IPS-20b (cell line): ENCODE measurements around the gene COX10.

Source experiments
- H3K27ac ChIP-seq: one replicate; pipeline ENCODE4 v1.5.1; 2013; ENCODE audit warnings: low read length
- H3K27me3 ChIP-seq: 2 replicates; pipeline ENCODE4 v1.6.1; 2013; ENCODE audit warnings: mild to moderate bottlenecking, low read length, inconsistent platforms; ENCODE audit not compliant: insufficient read depth
- H3K36me3 ChIP-seq: 2 replicates; pipeline ENCODE4 v1.6.1; 2013; ENCODE audit warnings: low read depth, mild to moderate bottlenecking, inconsistent platforms, low read length, moderate library complexity; ENCODE audit not compliant: insufficient read depth
- H3K4me1 ChIP-seq: 2 replicates; pipeline ENCODE4 v1.6.1; 2013; ENCODE audit warnings: mild to moderate bottlenecking, control low read depth, inconsistent platforms, low read length, moderate library complexity; ENCODE audit not compliant: insufficient read depth
- H3K4me3 ChIP-seq: 2 replicates; pipeline ENCODE4 v1.5.1; 2013; ENCODE audit warnings: mild to moderate bottlenecking, low read length, inconsistent platforms
- H3K9ac ChIP-seq: 2 replicates; pipeline ENCODE4 v1.6.1; 2013; ENCODE audit warnings: low read depth, mild to moderate bottlenecking, inconsistent platforms, low read length, moderate library complexity
- H3K9me3 ChIP-seq: 2 replicates; pipeline ENCODE4 v1.6.1; 2013; ENCODE audit warnings: mild to moderate bottlenecking, low read depth, low read length, inconsistent platforms; ENCODE audit not compliant: insufficient read depth

COX10 gene

DNA sequence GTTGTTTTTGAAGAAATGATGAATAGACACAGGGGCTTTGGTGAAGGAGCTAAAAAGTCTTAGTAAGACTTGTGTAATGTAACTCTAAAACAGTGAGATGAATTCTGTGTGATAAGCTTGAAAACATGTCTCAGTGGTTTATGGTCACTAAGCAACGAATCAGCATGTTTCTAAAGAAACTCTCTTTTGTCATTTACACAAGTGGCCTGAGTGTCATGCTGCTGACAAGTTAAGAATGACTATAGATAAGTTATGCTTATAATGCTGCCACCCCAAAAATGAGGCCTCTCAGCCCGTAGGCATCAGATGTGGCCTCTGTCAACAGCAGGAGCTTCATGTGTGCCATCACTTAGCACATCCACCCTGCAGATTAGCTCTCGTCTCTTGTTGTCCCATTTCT is 8.7 kb downstream of the COX10 start:
- no peak overlapping the region for H3K4me3 ChIP-seq
- peaks cover 57% of the 10 kb centered on the region for H3K36me3 ChIP-seq
- no peaks in the 10 kb centered on the region for H3K27me3 ChIP-seq
- H3K9ac ChIP-seq: no peak overlapping the region
- no peaks in the 10 kb centered on the region for H3K9me3 ChIP-seq
- no peaks in the 10 kb centered on the region; the same call in 1 of the 2 replicates for H3K4me1 ChIP-seq
- H3K27ac ChIP-seq: no peak overlapping the region

GRCh38 chr17:14080847-14081251 is 11.5 kb downstream of the COX10 start:
- Histone ChIP-seq H3K9me3 (no peaks in the 10 kb centered on the region), H3K36me3 (peaks cover 39% of the 10 kb centered on the region), H3K9ac (no peak overlapping the region), H3K4me1 (no peaks in the 10 kb centered on the region; the same call in 1 of the 2 replicates), H3K4me3 (no peak overlapping the region), H3K27me3 (no peaks in the 10 kb centered on the region), H3K27ac (no peak overlapping the region)

DNA sequence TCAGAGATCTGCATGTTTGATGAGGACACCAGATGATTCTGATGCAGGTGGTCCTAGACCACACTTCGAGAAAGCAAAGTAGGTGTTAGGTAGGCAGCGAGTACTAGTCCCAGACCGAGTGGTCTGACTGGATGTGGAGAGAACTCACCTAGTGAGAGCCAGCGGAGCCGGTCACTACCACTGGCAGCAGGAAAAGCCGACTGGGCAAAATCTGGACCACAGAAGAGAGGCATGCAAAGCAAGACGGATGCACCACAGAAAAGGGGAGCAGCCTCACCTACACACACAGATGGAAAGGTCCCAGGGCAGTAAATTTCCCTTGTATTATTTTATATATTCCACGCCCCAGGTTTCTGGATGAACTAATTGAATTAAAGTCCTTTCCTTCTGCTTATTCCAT is 13.5 kb downstream of the COX10 start:
- Histone ChIP-seq H3K9me3 (no peaks in the 10 kb centered on the region), H3K27ac (no peak overlapping the region), H3K36me3 (peaks cover 19% of the 10 kb centered on the region; the same call in 1 of the 2 replicates), H3K4me3 (no peak overlapping the region), H3K9ac (no peak overlapping the region), H3K27me3 (no peaks in the 10 kb centered on the region), H3K4me1 (no peaks in the 10 kb centered on the region; the same call in 1 of the 2 replicates)

GRCh38 chr17:14084955-14085354 is 15.7 kb downstream of the COX10 start:
- Histone ChIP-seq H3K27me3 (no peaks in the 10 kb centered on the region), H3K9me3 (no peaks in the 10 kb centered on the region), H3K27ac (no peak overlapping the region), H3K4me1 (peaks cover 10% of the 10 kb centered on the region), H3K9ac (no peak overlapping the region), H3K36me3 (0 out of 2 replicates have a peak, but pooled peaks cover 5% of the 10 kb centered on the region), H3K4me3 (no peak overlapping the region)

- Histone ChIP-seq H3K9ac (no peak overlapping the region), H3K36me3 (0 out of 2 replicates have a peak, but pooled peaks cover 5% of the 10 kb centered on the region), H3K27me3 (no peaks in the 10 kb centered on the region), H3K4me3 (no peak overlapping the region), H3K27ac (no peak overlapping the region), H3K4me1 (peaks cover 10% of the 10 kb centered on the region), H3K9me3 (no peaks in the 10 kb centered on the region)
Measured at GRCh38 chr17:14086189-14086588, 16.9 kb downstream of the COX10 start.

GRCh38 chr17:14089179-14089578 is 19.9 kb downstream of the COX10 start:
- no peaks in the 10 kb centered on the region for H3K9me3 ChIP-seq
- no peaks in the 10 kb centered on the region for H3K36me3 ChIP-seq
- H3K27me3 ChIP-seq: no peaks in the 10 kb centered on the region
- no peak overlapping the region for H3K9ac ChIP-seq
- H3K27ac ChIP-seq: no peak overlapping the region
- peaks cover 10% of the 10 kb centered on the region for H3K4me1 ChIP-seq
- H3K4me3 ChIP-seq: no peak overlapping the region

GRCh38 chr17:14091367-14091766 is 22.1 kb downstream of the COX10 start:
- Histone ChIP-seq H3K27me3 (no peaks in the 10 kb centered on the region), H3K36me3 (no peaks in the 10 kb centered on the region), H3K27ac (no peak overlapping the region), H3K4me1 (peaks cover 10% of the 10 kb centered on the region), H3K9me3 (no peaks in the 10 kb centered on the region), H3K9ac (no peak overlapping the region), H3K4me3 (no peak overlapping the region)

DNA sequence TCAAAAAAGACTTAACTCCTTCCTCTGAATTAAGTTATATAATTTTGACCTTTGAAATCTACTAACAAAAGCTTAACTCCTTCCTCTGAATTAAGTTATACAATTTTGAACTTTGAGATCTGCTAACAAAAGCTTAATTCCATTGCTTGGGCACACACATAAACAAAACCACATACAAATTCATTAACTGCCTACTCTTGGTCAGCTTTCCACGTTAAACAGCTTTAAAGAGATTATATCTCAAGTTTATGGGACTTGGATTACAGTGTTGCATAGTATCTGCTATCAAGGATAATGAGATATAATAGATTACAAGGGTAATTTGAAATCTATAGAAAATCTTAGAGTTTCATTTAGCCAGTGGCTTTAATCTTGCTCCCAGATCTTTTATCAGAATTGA is 23.5 kb downstream of the COX10 start:
- Histone ChIP-seq H3K9me3 (no peaks in the 10 kb centered on the region), H3K9ac (no peak overlapping the region), H3K4me1 (peaks cover 10% of the 10 kb centered on the region), H3K36me3 (no peaks in the 10 kb centered on the region), H3K27ac (no peak overlapping the region), H3K27me3 (no peaks in the 10 kb centered on the region), H3K4me3 (no peak overlapping the region)

- peaks cover under 1% of the 10 kb centered on the region; the same call in 1 of the 2 replicates for H3K4me1 ChIP-seq
- no peaks in the 10 kb centered on the region for H3K27me3 ChIP-seq
- H3K4me3 ChIP-seq: no peak overlapping the region
- H3K36me3 ChIP-seq: no peaks in the 10 kb centered on the region
- H3K9me3 ChIP-seq: no peaks in the 10 kb centered on the region
- no peak overlapping the region for H3K27ac ChIP-seq
- no peak overlapping the region for H3K9ac ChIP-seq
Measured at GRCh38 chr17:14094676-14095601, 25.6 kb downstream of the COX10 start.

GRCh38 chr17:14095631-14096030 is 26.3 kb downstream of the COX10 start:
- Histone ChIP-seq H3K9me3 (no peaks in the 10 kb centered on the region), H3K27me3 (no peaks in the 10 kb centered on the region), H3K27ac (no peak overlapping the region), H3K9ac (no peak overlapping the region), H3K36me3 (no peaks in the 10 kb centered on the region), H3K4me1 (no peaks in the 10 kb centered on the region; the same call in 1 of the 2 replicates), H3K4me3 (no peak overlapping the region)

- Histone ChIP-seq H3K27me3 (no peaks in the 10 kb centered on the region), H3K9ac (no peak overlapping the region), H3K4me3 (no peak overlapping the region), H3K9me3 (no peaks in the 10 kb centered on the region), H3K36me3 (no peaks in the 10 kb centered on the region), H3K4me1 (no peaks in the 10 kb centered on the region; the same call in 1 of the 2 replicates), H3K27ac (no peak overlapping the region)
Measured at GRCh38 chr17:14098246-14098645, 28.9 kb downstream of the COX10 start.

DNA sequence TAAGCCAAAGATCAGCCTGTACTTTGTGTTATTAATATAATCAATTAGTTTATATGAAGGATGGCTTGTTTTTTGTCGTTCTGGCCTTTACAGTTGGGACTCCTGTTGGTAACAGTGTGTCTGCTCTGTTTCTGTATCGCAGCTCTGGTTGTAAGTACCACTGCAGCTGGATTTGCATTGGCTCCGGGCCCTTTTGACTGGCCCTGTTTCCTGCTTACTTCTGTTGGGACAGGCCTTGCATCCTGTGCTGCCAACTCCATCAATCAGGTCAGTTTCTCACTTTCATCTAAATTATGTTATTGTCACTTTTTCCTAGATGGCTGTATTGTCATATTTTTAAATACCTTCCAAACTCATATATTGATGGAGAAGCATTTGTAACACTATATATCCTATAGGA is 32.7 kb downstream of the COX10 start:
- Histone ChIP-seq H3K27ac (no peak overlapping the region), H3K4me1 (no peaks in the 10 kb centered on the region), H3K9me3 (no peaks in the 10 kb centered on the region), H3K9ac (no peak overlapping the region), H3K4me3 (no peak overlapping the region), H3K36me3 (no peaks in the 10 kb centered on the region), H3K27me3 (no peaks in the 10 kb centered on the region)
